ENCODE data around the gene MARCO.
"Not testable (repeated sequence)": the region's sequence is repeated elsewhere in the genome, so short reads cannot be mapped to it uniquely, and the experiment has no call there.

The MARCO gene

GRCh38 chr2:118974103-118974993 lies 32.4 kb downstream of the MARCO start:
- DNase-seq (ENCODE audit: low read depth in 1 of 2, low spot score in 1 of 2): no peak

GRCh38 chr2:118975133-118975532 lies 33.1 kb downstream of the MARCO start:
- DNase-seq (ENCODE audit: low read depth in 1 of 2, low spot score in 1 of 2): no peak

- DNase-seq (ENCODE audit: low read depth in 1 of 2, low spot score in 1 of 2): no peak
Measured at GRCh38 chr2:118978064-118978463, 36.1 kb downstream of the MARCO start.

GRCh38 chr2:118979152-118979861 lies 37.3 kb downstream of the MARCO start:
- no peak for DNase-seq (ENCODE audit: low read depth in 1 of 2, low spot score in 1 of 2)

- no peak for DNase-seq (ENCODE audit: low read depth in 1 of 2, low spot score in 1 of 2)
Measured at GRCh38 chr2:118980022-118980421, 38.0 kb downstream of the MARCO start.

GRCh38 chr2:118980573-118980972 lies 38.6 kb downstream of the MARCO start:
- no peak for DNase-seq (ENCODE audit: low read depth in 1 of 2, low spot score in 1 of 2)

GRCh38 chr2:118981632-118982031 lies 39.6 kb downstream of the MARCO start:
- DNase-seq (ENCODE audit: low read depth in 1 of 2, low spot score in 1 of 2): no peak

- no peak for DNase-seq (ENCODE audit: low read depth in 1 of 2, low spot score in 1 of 2)
Measured at GRCh38 chr2:118982039-118982438, 40.0 kb downstream of the MARCO start.

- no peak for DNase-seq (ENCODE audit: low read depth in 1 of 2, low spot score in 1 of 2)
Measured at GRCh38 chr2:118983133-118983532, 41.1 kb downstream of the MARCO start.

- DNase-seq (ENCODE audit: low read depth in 1 of 2, low spot score in 1 of 2): no peak
Measured at GRCh38 chr2:118983915-118984314, 41.9 kb downstream of the MARCO start.

- DNase-seq (ENCODE audit: low read depth in 1 of 2, low spot score in 1 of 2): no peak
Measured at GRCh38 chr2:118986738-118987137, 44.7 kb downstream of the MARCO start.

- DNase-seq (ENCODE audit: low read depth in 1 of 2, low spot score in 1 of 2): no peak
Measured at GRCh38 chr2:118987886-118988285, 45.9 kb downstream of the MARCO start.

- no peak for DNase-seq (ENCODE audit: low read depth in 1 of 2, low spot score in 1 of 2)
Measured at GRCh38 chr2:118988706-118989105, 46.7 kb downstream of the MARCO start.

- DNase-seq (ENCODE audit: low read depth in 1 of 2, low spot score in 1 of 2): no peak
Measured at GRCh38 chr2:118989481-118989880, 47.5 kb downstream of the MARCO start.

GRCh38 chr2:118990757-118991545 lies 49.0 kb downstream of the MARCO start:
- DNase-seq (ENCODE audit: low read depth in 1 of 2, low spot score in 1 of 2): no peak

GRCh38 chr2:118991554-118991953 lies 49.6 kb downstream of the MARCO start:
- no peak for DNase-seq (ENCODE audit: low read depth in 1 of 2, low spot score in 1 of 2)

GRCh38 chr2:118992740-118993391 lies 50.9 kb downstream of the MARCO start:
- DNase-seq (ENCODE audit: low read depth in 1 of 2, low spot score in 1 of 2): no peak

GRCh38 chr2:118993392-118993752 lies 51.4 kb downstream of the MARCO start:
- DNase-seq (ENCODE audit: low read depth in 1 of 2, low spot score in 1 of 2): no peak

GRCh38 chr2:118994172-118994700 lies 52.2 kb downstream of the MARCO start:
- no peak for DNase-seq (ENCODE audit: low read depth in 1 of 2, low spot score in 1 of 2)

GRCh38 chr2:118994778-118995177 lies 52.8 kb downstream of the MARCO start:
- no peak for DNase-seq (ENCODE audit: low read depth in 1 of 2, low spot score in 1 of 2)

GRCh38 chr2:119003856-119004255 lies 61.9 kb downstream of the MARCO start:
- DNase-seq (ENCODE audit: low read depth in 1 of 2, low spot score in 1 of 2): not testable (repeated sequence)

Data from activated CD4-positive, alpha-beta T cell treated with anti-CD3 and anti-CD28 coated beads, Interleukin-2, amount 50 U/mL, for 24 hours (primary cell).